Astrocyte of the cerebellum (primary cell): ENCODE data around the gene XKR7.
"Not testable (repeated sequence)": the region's sequence is repeated elsewhere in the genome, so short reads cannot be mapped to it uniquely, and the experiment has no call there.

Experiments
- DNase-seq: peaks from one replicate; pipeline ENCODE4 v3.0.0-alpha.2; 2011; ENCODE audit warnings: low read depth
- H3K4me3 ChIP-seq: 2 replicates; pipeline ENCODE4 v1.5.1; 2011; ENCODE audit warnings: mild to moderate bottlenecking, low read depth, low read length, moderate library complexity
- CTCF ChIP-seq: IDR thresholded peaks from 2 replicates; pipeline ENCODE4 v1.5.1; 2012; ENCODE audit warnings: low read length, low read depth, moderate library complexity, mild to moderate bottlenecking; ENCODE audit errors: missing control alignments
- in situ Hi-C: cut with HindIII; loops from 2 replicates; pipeline ENCODE4 v1.10.0; 2017; ENCODE audit warnings: low sequenced_read_pairs

Gene XKR7

DNA sequence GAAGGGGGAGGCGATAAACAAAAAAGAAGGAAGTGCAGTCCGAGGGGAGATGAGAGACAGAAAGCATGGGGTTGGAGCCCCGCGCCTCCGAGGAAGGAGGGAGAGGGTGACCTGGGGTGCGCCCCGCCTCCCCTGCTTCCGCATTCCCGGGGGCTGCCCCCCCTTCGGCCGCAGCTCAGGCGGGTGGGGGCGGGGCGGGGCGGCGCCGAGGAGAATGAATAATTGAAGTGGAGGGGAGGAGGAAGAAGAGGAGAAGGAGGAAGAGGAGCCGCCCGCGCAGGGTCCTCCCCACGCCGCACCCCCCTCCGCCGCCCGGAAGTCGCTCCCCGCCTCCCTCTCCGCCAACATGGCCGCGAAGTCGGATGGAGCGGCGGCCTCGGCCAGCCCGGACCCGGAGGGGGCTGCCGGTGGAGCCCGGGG is at the start of gene XKR7:
TSS of gene XKR7 (plus strand) at position 322 of the 420 bp plus-strand sequence. CDS start at position 347, 25 bp downstream.
- H3K4me3 ChIP-seq: no peak within 1 kb of the TSS
- TF ChIP-seq CTCF: no peak
- no peak for DNase-seq
- in situ Hi-C loops: no loop called here

- in situ Hi-C loops: loop anchor here (5.0 kb wide), 1 partner anchor 74 kb away; no protein-coding TSS in a partner anchor
- no peak for TF ChIP-seq CTCF
- no peak overlapping the region for H3K4me3 ChIP-seq
- no peak for DNase-seq
Observed at GRCh38 chr20:31918466-31919105, 49.4 kb upstream of the XKR7 start.

GRCh38 chr20:31919410-31920155 is 48.4 kb upstream of the XKR7 start:
- TF ChIP-seq CTCF: no peak
- H3K4me3 ChIP-seq: no peak overlapping the region
- in situ Hi-C loops: loop anchor here (5.0 kb wide), 1 partner anchor 73 kb away; no protein-coding TSS in a partner anchor
- no peak for DNase-seq

GRCh38 chr20:31920275-31920855 is 47.6 kb upstream of the XKR7 start:
- no peak for DNase-seq
- in situ Hi-C loops: no loop called here
- no peak overlapping the region for H3K4me3 ChIP-seq
- TF ChIP-seq CTCF: no peak

- in situ Hi-C loops, DNase-seq, H3K4me3 ChIP-seq: not testable (repeated sequence)
Observed at GRCh38 chr20:31921480-31921879, 46.5 kb upstream of the XKR7 start.

- H3K4me3 ChIP-seq: no peak overlapping the region
- TF ChIP-seq CTCF: no peak
- DNase-seq: no peak
- in situ Hi-C loops: no loop called here
Observed at GRCh38 chr20:31922181-31922580, 45.8 kb upstream of the XKR7 start.

DNA sequence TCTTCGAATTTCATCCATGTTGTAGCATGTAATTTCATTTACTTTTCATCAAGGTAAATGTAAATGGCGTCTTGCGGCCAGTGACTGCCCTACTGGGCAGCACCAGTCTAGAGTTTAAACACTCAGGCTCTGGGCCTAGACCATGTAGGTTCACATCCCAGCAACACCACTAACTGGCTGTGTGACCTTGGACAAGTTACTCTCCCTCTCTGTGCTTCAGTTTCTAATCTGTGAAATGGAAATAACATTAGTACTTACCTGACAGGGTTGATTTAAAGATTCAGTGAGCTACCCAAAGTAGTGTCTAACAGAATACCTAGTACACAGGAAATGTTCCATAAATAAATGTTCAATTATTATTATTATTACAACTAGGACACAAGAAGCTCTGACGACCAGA is 45.4 kb upstream of the XKR7 start:
- no peak for DNase-seq
- H3K4me3 ChIP-seq: no peak overlapping the region
- in situ Hi-C loops: no loop called here
- TF ChIP-seq CTCF: no peak
